Measurements from ENCODE around the gene NCBP3.

Gene NCBP3

DNA sequence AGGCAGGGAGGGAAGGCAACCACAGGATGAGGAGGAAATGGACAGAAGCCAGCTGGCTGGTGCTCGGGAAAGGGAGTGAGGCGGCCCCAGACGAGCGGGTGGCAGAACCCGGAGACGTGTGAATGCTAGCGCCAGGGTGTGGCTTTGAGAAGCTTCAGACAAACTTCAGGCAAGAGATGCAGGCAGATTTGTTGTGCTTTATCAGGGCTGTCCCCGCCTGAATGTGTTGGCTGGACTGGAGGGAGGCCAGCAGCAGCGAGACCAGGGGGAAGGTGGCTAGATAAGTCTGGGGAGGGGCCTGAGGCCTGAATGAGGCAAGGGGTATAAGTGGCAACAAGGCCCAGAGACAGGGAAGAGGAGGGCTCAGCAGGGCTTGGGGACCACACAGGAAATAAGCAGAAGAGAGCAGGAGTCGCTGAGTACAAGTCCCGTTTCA, 24.8 kb upstream of the NCBP3 start:
- DNase-seq (ENCODE audit: extremely low read depth, low read depth): no peak
- TF ChIP-seq, protein P1, sequence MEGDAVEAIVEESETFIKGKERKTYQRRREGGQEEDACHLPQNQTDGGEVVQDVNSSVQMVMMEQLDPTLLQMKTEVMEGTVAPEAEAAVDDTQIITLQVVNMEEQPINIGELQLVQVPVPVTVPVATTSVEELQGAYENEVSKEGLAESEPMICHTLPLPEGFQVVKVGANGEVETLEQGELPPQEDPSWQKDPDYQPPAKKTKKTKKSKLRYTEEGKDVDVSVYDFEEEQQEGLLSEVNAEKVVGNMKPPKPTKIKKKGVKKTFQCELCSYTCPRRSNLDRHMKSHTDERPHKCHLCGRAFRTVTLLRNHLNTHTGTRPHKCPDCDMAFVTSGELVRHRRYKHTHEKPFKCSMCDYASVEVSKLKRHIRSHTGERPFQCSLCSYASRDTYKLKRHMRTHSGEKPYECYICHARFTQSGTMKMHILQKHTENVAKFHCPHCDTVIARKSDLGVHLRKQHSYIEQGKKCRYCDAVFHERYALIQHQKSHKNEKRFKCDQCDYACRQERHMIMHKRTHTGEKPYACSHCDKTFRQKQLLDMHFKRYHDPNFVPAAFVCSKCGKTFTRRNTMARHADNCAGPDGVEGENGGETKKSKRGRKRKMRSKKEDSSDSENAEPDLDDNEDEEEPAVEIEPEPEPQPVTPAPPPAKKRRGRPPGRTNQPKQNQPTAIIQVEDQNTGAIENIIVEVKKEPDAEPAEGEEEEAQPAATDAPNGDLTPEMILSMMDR (IDR thresholded peaks at IDR 0.05; ENCODE audit: low read depth, low read length, missing control alignments): no peak
- H3K4me3 ChIP-seq (replicated peaks; ENCODE audit: low read depth, low read length): no peak overlapping the region

DNA sequence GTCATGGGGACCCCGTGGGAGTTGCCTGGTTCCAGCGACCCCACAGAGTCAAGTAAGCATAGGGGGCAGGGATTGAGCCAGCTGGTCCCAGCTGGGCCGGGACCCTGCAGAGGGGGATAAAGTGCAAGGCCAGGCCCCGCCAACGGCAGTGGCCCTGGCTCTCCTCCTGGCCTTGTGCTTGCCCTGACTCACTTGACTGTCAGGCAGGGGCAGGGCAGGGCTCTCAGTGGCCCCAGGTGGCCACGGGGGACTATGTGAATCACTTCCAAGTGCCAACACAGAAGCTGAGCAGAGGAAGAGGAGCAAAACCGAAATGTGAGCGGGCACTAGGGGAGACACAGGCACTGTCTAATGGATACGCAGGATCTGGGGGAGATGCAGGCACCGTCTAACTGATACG, 21.6 kb upstream of the NCBP3 start:
- H3K4me3 ChIP-seq (replicated peaks; ENCODE audit: low read depth, low read length): no peak overlapping the region
- TF ChIP-seq, protein P1 (IDR thresholded peaks at IDR 0.05; ENCODE audit: low read depth, low read length, missing control alignments): no peak
- DNase-seq (ENCODE audit: extremely low read depth, low read depth): no peak

DNA sequence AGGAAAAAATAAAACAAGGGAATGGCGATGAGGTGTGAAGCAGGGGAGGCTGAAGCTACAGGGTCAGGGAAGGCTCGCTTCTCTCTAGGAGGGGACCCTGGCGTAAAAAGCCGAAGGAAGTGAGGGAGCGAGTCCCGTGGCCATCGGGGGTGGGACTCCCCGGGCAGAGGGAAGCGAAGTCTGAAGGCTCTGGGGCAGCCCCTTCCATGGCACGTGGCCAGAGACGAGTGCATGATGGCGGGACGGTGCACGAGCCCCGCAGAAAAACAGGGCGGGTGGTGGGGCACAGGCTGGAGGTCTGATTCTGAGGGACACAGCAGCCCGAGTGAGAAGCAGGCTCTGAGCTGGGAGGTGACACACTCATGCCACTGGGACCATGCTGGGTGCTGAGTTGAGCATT, 21.1 kb upstream of the NCBP3 start:
- TF ChIP-seq, protein P1 (IDR thresholded peaks at IDR 0.05; ENCODE audit: low read depth, low read length, missing control alignments): no peak
- DNase-seq (ENCODE audit: extremely low read depth, low read depth): no peak
- no peak overlapping the region for H3K4me3 ChIP-seq (replicated peaks; ENCODE audit: low read depth, low read length)

DNA sequence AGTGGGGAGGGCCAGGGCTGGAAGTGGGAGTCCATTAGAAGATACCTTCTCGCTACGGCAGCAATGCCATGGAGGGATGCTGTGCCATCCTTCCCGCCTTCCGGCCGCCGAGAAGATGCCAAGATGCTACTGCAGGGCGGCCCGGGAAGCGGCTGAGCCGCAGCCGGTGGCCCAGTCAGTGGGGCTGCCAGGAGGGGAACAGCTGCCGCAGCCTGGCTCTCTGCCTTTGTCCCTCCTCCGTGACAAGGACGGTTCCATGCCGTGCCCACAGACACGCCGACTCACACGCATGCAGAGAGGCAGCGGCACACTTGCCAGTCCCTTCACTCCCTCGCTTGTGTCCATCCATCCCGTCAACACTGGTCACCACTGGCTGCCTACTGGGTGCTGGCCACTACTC, 20.2 kb upstream of the NCBP3 start:
- H3K4me3 ChIP-seq (replicated peaks; ENCODE audit: low read depth, low read length): no peak overlapping the region
- no peak for DNase-seq (ENCODE audit: extremely low read depth, low read depth)
- TF ChIP-seq, protein P1 (IDR thresholded peaks at IDR 0.05; ENCODE audit: low read depth, low read length, missing control alignments): no peak

DNA sequence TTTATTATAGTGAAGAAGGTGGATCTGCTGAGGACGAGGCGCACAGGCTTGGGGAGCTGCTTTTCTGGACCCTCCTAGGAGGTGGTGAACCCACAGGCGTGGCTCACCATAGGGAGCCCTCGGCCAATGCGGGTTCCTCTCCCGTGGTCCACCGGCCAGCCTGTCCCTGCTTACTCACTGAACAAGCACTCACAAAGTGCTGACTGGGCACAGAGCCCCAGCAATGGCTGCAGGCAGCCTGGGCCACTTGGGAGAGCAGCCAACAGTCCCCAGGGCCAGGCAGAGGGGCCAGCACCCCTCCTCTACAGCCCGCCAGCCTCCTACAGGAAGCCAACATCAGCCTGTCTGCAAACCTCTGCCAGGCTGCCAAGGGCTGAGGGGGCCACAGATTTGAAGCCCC, 19.1 kb upstream of the NCBP3 start:
- DNase-seq (ENCODE audit: extremely low read depth, low read depth): no peak
- TF ChIP-seq, protein P1 (IDR thresholded peaks at IDR 0.05; ENCODE audit: low read depth, low read length, missing control alignments): no peak
- no peak overlapping the region for H3K4me3 ChIP-seq (replicated peaks; ENCODE audit: low read depth, low read length)

DNA sequence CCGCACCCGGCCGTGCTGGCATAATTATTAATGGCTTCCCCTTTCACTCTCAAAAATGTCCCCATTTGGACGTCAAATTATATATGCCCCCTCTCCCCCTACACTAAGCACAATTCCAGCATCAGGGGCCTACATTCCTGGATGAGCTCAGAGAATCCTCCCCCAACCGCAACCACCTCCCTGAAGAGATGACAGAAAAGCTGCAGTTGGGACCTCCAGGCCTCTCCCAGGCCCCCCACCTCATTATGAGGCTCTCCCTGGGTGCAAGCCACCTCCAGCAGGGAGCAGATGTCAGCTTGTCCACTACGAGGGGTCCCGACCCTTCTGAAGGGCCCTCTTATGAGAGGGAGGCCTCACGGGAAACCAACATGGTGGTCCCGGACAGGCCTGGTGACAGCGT, 18.5 kb upstream of the NCBP3 start:
- no peak for DNase-seq (ENCODE audit: extremely low read depth, low read depth)
- no peak overlapping the region for H3K4me3 ChIP-seq (replicated peaks; ENCODE audit: low read depth, low read length)
- TF ChIP-seq, protein P1 (IDR thresholded peaks at IDR 0.05; ENCODE audit: low read depth, low read length, missing control alignments): no peak
